Measurements from ENCODE around the gene VARS2. TPM values are rescaled to one million over a fixed set of nuclear protein-coding genes. Genes with fewer than 3 reads are reported as not detected.
"Not testable (repeated sequence)": the region's sequence is repeated elsewhere in the genome, so short reads cannot be mapped to it uniquely, and the experiment has no call there.

Gene VARS2
- total RNA-seq, 4 donors from 2014 or later: 12.6 to 22.0 (median 19.2) TPM

DNA sequence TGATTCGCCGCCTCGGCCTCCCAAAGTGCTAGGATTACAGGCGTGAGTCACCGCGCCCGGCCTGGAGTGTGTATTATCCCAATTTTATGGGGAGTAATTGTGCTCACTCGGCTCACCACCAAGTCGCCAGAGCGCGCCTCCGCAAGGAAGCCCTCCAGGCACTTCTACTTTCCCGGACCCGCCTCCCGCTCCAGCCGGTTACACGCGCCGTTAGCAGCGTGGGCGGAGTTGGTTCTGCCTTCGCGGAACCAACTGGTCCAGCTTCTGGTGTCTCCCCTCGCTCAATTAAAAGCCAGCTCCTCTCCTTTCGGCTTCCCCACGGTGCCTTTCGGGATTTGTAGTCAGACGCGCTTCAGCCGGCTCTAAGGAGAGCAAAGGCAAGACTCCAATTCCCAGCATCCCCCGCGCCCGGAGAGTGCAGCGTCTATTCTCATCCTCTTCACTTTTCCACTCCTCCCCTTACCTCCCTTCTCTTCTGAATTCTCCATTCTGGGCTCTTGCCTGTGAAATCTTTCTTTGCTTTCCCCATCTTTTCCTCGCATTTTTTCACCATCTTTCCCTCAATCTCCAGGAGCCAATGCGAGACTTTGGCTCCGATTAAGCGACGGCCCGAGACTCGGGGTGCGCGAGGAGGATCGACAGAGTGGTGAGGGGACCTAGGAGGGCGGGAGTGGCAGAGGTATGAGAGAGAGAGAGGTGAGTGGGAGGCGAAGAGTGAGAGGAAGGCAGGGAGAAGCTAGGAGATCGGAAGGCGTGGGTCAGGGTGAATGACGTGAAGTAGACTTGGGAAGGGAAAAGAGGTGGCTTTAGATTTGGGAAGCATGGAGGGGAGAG lies 6.1 kb upstream of the VARS2 start, which contains the start of gene GTF2H4:
GTF2H4 (plus strand) TSS at position 450 of the 834 bp plus-strand sequence.
- TF ChIP-seq, protein P1, sequence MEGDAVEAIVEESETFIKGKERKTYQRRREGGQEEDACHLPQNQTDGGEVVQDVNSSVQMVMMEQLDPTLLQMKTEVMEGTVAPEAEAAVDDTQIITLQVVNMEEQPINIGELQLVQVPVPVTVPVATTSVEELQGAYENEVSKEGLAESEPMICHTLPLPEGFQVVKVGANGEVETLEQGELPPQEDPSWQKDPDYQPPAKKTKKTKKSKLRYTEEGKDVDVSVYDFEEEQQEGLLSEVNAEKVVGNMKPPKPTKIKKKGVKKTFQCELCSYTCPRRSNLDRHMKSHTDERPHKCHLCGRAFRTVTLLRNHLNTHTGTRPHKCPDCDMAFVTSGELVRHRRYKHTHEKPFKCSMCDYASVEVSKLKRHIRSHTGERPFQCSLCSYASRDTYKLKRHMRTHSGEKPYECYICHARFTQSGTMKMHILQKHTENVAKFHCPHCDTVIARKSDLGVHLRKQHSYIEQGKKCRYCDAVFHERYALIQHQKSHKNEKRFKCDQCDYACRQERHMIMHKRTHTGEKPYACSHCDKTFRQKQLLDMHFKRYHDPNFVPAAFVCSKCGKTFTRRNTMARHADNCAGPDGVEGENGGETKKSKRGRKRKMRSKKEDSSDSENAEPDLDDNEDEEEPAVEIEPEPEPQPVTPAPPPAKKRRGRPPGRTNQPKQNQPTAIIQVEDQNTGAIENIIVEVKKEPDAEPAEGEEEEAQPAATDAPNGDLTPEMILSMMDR (IDR thresholded peaks at IDR 0.05): no peak
- TF ChIP-seq EP300 (IDR thresholded peaks at IDR 0.05) (no peak), POLR2AphosphoS5 (IDR thresholded peaks at IDR 0.05) (peak in 2 of 3 donors; percentile 41 to 72)
- peaks cover 16% of the 10 kb centered on the region for H3K4me1 ChIP-seq
- H3K36me3 ChIP-seq: peaks cover 27% of the 10 kb centered on the region
- H3K27me3 ChIP-seq: no peaks in the 10 kb centered on the region
- H3K9me3 ChIP-seq: no peaks in the 10 kb centered on the region
- DNase-seq (ENCODE audit: low spot score in 2 of 2): peak; percentile 97 to 98
- peak within 1 kb of the TSS; percentile 69 for H3K4me3 ChIP-seq
- WGBS: under 1% methylated on average over 49 of the region's 49 CpGs
- H3K27ac ChIP-seq: peak within 1 kb of the TSS; percentile 9

GRCh38 chr6:30908700-30909099 lies 5.3 kb upstream of the VARS2 start:
- H3K27ac ChIP-seq: no peak overlapping the region
- H3K36me3 ChIP-seq: peaks cover 27% of the 10 kb centered on the region
- no peak for DNase-seq (ENCODE audit: low spot score in 2 of 2)
- H3K4me3 ChIP-seq: peak overlapping the region; percentile 69
- TF ChIP-seq EP300 (IDR thresholded peaks at IDR 0.05) (no peak), POLR2A (IDR thresholded peaks at IDR 0.05) (no peak)
- H3K27me3 ChIP-seq: no peaks in the 10 kb centered on the region
- 22% methylated on average over 2 of the region's 2 CpGs for WGBS
- peaks cover 21% of the 10 kb centered on the region for H3K4me1 ChIP-seq
- no peaks in the 10 kb centered on the region for H3K9me3 ChIP-seq

GRCh38 chr6:30910473-30910872 lies 3.6 kb upstream of the VARS2 start:
- H3K4me1 ChIP-seq: peaks cover 33% of the 10 kb centered on the region
- WGBS: 89% methylated on average over 12 of the region's 12 CpGs
- not testable (repeated sequence) for H3K4me3 ChIP-seq; H3K9me3 ChIP-seq; DNase-seq (ENCODE audit: low spot score in 2 of 2); H3K27ac ChIP-seq; H3K27me3 ChIP-seq
- H3K36me3 ChIP-seq: peaks cover 27% of the 10 kb centered on the region

DNA sequence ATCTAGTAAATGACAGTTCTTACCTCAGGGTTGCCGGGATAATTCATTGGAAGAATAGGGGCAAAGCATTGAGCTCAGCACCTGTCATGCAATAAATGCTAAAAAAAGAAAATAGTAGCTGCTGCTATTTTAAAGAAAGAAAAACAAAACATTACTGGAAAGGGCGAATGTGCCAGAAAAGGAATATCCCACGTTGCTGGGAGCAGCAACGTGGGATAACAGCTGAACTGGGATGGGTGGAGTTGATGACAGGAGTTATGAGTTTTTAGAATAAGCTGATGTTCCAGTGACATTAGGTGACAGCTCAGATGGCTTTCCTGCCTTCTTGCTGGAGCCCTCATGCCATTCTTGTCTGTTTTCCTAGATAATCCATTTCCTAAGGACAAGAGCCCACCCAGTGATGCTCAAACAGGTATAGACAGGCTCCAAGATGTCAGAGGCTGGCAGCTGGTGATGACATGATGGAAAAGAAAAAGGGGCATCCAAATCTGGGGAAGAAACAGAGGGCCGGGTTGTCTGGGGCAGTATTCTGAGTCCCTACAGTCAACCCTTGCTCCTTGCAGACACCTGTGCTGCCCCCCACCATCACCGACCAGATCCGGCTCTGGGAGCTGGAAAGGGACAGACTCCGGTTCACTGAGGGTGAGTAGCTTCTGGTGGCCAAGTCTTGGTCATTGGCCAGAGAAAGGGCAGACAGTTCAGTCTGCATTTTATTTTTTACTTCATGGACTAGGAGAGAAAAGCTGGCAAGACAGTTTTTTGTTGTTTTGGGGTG lies 1.1 kb upstream of the VARS2 start:
- Histone ChIP-seq H3K27me3 (no peaks in the 10 kb centered on the region), H3K4me3 (no peak overlapping the region), H3K4me1 (peaks cover 36% of the 10 kb centered on the region), H3K27ac (no peak overlapping the region), H3K9me3 (no peaks in the 10 kb centered on the region), H3K36me3 (peaks cover 41% of the 10 kb centered on the region)
- no peak for TF ChIP-seq EP300 (IDR thresholded peaks at IDR 0.05)
- TF ChIP-seq POLR2A (IDR thresholded peaks at IDR 0.05): no peak
- TF ChIP-seq POLR2AphosphoS5 (IDR thresholded peaks at IDR 0.05): no peak
- TF ChIP-seq, protein P1 (IDR thresholded peaks at IDR 0.05): no peak
- DNase-seq (ENCODE audit: low spot score in 2 of 2): no peak
- 72% methylated on average over 8 of the region's 8 CpGs for WGBS

- Histone ChIP-seq H3K4me1 (peaks cover 33% of the 10 kb centered on the region), H3K27me3 (no peaks in the 10 kb centered on the region), H3K4me3 (peak overlapping the region; percentile 56), H3K36me3 (peaks cover 48% of the 10 kb centered on the region), H3K27ac (peak overlapping the region; percentile 88), H3K9me3 (no peaks in the 10 kb centered on the region)
- DNase-seq (ENCODE audit: low spot score in 2 of 2): no peak
- 0% methylated on average over 13 of the region's 31 CpGs for WGBS
- TF ChIP-seq, protein P1 (IDR thresholded peaks at IDR 0.05): no peak
- no peak for TF ChIP-seq POLR2AphosphoS5 (IDR thresholded peaks at IDR 0.05)
- TF ChIP-seq POLR2A (IDR thresholded peaks at IDR 0.05): no peak
- no peak for TF ChIP-seq EP300 (IDR thresholded peaks at IDR 0.05)
Measured at GRCh38 chr6:30913721-30914075, 340 bp upstream of the VARS2 start.
